ENCODE measurements around the gene TRAPPC13.

DNA sequence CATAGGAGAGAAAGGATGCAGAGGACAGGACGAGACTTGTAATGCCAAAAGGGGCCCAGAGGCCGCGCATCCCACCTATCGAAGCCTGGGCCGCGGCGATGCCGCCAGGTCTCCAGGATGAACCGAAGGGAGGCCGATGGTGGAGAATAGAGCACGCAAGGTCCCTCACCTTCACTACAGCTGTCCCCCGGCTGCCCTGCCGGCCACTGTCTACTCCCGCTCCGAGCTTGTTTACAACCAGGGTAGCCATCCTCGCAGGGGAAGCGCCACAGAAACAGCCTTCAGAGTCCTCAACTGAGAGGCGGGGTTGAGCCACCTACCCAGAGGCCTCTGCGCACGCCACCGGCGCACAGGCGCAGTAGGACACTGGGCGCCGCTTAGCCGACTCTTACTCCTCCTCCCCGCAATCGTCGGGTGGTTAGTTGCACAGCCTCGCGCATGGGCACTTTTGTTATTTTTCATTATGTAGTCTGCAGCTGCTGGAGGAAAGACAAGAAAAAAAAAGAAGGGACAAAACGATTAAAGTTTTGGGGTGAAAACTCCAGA, 729 bp upstream of the TRAPPC13 start, which contains the start of gene TRIM23:
- TF ChIP-seq, protein P1, sequence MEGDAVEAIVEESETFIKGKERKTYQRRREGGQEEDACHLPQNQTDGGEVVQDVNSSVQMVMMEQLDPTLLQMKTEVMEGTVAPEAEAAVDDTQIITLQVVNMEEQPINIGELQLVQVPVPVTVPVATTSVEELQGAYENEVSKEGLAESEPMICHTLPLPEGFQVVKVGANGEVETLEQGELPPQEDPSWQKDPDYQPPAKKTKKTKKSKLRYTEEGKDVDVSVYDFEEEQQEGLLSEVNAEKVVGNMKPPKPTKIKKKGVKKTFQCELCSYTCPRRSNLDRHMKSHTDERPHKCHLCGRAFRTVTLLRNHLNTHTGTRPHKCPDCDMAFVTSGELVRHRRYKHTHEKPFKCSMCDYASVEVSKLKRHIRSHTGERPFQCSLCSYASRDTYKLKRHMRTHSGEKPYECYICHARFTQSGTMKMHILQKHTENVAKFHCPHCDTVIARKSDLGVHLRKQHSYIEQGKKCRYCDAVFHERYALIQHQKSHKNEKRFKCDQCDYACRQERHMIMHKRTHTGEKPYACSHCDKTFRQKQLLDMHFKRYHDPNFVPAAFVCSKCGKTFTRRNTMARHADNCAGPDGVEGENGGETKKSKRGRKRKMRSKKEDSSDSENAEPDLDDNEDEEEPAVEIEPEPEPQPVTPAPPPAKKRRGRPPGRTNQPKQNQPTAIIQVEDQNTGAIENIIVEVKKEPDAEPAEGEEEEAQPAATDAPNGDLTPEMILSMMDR (conservative IDR thresholded peaks at IDR 0.05 in 1 of 2, IDR thresholded peaks at IDR 0.05 in 1 of 2; ENCODE audit: extremely low read depth in 1 of 2, insufficient read depth in 1 of 2, low read depth in 1 of 2, low read length in 2 of 2) = no peak
- no peak for TF ChIP-seq EZH2 (IDR thresholded peaks at IDR 0.05; ENCODE audit: borderline replicate concordance, low read length)

All from mammary epithelial cell (primary cell).